Neural cell (in vitro differentiated cells): ENCODE data around the gene SRP68.

Experiments
- CTCF ChIP-seq: fragments of 450-650 bp; IDR thresholded peaks from 2 replicates; pipeline ENCODE4 v1.5.1; 2014; ENCODE audit warnings: antibody characterized with exemption, mild to moderate bottlenecking, moderate library complexity; ENCODE audit not compliant: poor library complexity, severe bottlenecking
- EP300 ChIP-seq: fragments of 450-650 bp; conservative IDR thresholded peaks from 2 replicates; pipeline ENCODE4 v1.6.1; 2014; ENCODE audit warnings: antibody characterized with exemption, mild to moderate bottlenecking, moderate library complexity; ENCODE audit not compliant: poor library complexity, severe bottlenecking
- RAD21 ChIP-seq: fragments of 450-650 bp; conservative IDR thresholded peaks from 2 replicates; pipeline ENCODE4 v1.6.1; 2014; ENCODE audit warnings: antibody characterized with exemption, mild to moderate bottlenecking, moderate library complexity

- TF ChIP-seq EP300 (no peak), CTCF (no peak), RAD21 (no peak)
These were observed 68.4 kb downstream of the SRP68 start for GRCh38 chr17:76003915-76004314.
